HG03025 (cell line): ENCODE data around the gene PIM3.

ENCODE experiments used
- ATAC-seq: cut with Tn5 transposase; IDR thresholded peaks from one replicate; pipeline ENCODE4 v1.9.1; 2021; ENCODE audit warnings: mild to moderate bottlenecking, moderate library complexity; ENCODE audit not compliant: unreplicated experiment, low FRiP score

The PIM3 gene

GRCh38 chr22:49965091-49966040 is 4.8 kb downstream of the PIM3 start:
- ATAC-seq, result no peak

DNA sequence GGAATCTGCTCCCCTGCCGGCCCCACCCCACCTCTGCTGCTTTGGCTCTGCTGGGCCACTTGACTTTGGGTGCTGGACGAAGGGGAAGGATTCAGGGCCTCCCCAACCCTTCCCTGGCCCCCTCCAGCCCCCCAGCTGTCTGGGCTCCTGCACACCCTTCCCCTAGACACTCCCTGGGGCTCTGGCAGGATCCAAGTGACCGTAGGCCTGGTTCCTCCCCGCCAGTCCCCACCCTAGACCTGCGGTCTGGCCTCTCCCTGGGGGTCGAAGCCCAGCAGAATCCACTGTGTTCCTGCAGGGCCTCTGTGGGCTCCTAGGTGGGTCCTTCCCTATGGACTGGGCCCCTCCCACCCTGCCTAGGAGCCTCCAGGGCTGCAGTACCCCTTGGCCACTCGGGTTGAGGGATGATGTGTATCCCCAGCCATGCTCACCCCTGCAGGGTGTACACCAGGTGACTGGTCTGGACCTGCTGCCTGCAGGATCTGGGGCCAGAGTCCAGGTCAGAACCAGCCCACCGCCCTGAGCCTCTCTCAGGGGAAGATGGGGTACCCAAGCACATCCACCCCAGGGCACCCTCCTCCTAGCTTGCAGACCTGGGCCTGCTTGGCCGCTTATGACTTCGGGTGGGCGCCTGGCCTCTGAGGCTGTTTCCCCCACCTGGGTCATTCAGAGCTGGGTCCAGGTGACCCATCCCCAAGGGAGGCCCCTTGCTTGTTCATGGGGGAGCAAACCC is 5.6 kb downstream of the PIM3 start:
- no peak for ATAC-seq

DNA sequence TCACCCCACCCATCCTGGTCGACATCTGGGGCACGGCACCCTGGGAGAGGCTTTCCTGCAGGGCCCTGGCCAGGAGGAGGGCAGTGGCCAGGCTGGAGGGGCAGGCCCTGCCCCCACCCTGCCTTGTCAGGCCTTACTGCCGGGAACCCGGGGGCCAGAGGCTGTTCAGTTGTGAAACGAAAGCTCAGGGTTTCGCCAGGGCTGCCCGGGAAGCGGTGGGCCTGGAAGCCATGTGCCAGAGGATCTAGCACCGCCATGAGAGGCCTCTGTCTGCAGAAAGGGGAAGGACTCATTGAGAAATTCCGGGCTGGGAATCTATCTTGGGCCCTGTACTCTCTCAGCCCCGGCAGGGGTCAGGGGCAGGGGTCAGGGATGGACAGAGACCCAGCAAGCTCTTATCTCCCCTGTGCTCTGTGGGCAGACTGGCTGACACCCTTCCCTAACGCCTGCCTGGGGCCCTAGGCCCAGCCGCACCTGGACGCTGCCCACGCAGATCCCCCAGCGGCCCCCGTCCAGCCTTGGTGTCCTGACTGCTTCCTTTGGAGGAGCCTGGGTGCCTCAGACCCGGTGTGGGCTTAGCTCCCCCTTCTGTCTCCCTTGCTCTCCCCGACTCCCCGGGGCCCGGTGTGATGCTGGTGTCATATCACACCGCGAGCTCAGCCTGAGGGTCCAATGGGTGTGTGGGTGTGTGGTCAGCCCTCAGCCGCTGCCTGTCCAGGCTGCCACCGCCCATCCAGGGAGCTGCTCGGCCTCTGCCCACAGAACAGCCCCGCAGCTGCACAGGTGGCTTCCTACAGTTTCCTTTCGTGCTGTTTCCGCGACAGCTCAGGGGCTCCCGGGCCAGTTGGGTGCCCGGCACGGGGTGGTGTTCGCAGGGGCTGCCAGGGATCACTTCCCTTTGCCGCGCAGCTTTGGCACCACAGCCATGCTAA is 6.5 kb downstream of the PIM3 start:
- no peak for ATAC-seq

GRCh38 chr22:49967706-49968208 is 7.2 kb downstream of the PIM3 start:
- no peak for ATAC-seq

- no peak for ATAC-seq
These were observed 7.8 kb downstream of the PIM3 start for GRCh38 chr22:49968313-49968830.

- ATAC-seq, result no peak
These were observed 8.5 kb downstream of the PIM3 start for GRCh38 chr22:49968831-49969661.

DNA sequence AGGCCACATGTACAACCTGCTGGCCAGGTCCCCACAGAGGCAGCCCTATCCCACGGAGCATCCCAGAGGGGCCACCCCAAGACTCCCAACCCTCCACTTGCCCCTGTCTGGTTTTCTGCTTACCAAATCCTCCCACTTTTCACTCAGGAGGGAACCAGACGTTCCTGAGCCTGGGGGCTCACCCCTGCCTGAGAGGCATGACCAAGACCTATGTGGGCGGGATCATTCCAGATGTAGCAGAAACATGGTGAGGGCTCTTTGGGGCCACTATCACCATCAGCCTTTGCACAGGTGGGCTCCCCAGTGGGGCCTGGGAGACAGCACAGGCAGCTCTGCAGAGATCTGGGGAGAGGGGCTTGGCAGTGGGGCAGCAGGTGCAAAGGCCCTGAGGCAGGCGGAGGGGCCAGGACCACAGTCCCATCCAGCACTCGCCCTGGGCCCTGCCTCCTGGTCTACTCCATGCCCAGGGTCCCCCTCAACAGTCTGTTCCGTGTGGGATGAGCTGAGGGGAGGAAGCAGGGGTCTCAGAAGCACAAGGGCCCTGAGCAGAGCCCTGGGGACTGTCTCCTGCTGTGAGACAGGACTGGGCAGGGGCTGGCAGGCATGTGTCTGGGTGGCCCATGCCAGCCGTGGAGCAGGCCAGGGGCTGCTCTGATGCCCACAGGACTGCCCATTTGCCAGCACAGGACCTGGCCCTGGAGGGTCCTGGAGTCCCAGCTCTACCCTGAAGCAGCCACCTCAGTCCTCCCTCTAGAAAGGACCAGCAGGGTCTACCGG is 9.4 kb downstream of the PIM3 start:
- ATAC-seq, result no peak

DNA sequence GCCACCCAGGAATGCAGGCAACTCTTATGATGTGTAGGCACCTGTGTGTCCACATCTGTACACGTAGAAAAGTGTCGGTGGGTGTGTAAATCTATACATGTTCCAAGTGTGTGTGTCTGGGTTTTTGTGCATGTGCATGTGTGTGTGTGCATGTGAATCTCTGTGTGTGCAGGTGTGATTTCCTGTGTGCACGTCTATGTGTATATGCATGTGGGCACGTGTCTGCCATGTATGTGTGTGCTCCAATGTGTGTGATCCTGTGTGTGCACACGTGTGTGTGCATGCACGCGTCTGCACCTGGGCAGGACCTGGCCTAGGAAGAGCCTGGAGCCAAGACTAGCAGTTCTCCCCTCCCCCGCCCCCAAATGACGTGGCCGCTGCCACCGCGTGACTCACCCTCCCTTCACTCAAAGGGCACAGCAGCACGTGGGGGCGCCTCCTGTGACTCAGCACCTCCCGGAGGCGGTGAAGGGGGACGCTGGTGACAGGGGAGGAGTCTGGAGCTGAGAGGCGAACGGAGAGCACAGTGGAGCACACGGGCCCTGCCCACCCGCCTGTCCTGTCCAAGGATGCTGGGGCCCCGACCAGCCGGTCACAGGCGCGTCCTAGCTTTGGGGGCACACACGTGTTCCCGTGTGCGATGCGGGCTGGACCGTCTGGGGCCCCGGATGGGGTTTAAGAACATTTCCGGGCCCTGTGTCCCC is 10.1 kb downstream of the PIM3 start:
- peak; percentile 41 for ATAC-seq

GRCh38 chr22:49971232-49972162 is 10.9 kb downstream of the PIM3 start:
- no peak for ATAC-seq

- ATAC-seq, result no peak
These were observed 11.8 kb downstream of the PIM3 start for GRCh38 chr22:49972163-49973017.

GRCh38 chr22:49973018-49973961 is 12.7 kb downstream of the PIM3 start:
- no peak for ATAC-seq

GRCh38 chr22:49975543-49976389 is 15.2 kb downstream of the PIM3 start:
- ATAC-seq, result no peak

- ATAC-seq, result no peak
These were observed 16.0 kb downstream of the PIM3 start for GRCh38 chr22:49976439-49977175.
